NCI-H187 treated with DMSO at 0.1 percent for 48 hours (cell line): ENCODE measurements around the gene SLC12A4.
"Not testable (repeated sequence)": the region's sequence is repeated elsewhere in the genome, so short reads cannot be mapped to it uniquely, and the experiment has no call there.

Experiments
- DNase-seq: peaks from one replicate; lab custom pipeline; 2025; lab: John Stamatoyannopoulos, UW

Gene SLC12A4

DNA sequence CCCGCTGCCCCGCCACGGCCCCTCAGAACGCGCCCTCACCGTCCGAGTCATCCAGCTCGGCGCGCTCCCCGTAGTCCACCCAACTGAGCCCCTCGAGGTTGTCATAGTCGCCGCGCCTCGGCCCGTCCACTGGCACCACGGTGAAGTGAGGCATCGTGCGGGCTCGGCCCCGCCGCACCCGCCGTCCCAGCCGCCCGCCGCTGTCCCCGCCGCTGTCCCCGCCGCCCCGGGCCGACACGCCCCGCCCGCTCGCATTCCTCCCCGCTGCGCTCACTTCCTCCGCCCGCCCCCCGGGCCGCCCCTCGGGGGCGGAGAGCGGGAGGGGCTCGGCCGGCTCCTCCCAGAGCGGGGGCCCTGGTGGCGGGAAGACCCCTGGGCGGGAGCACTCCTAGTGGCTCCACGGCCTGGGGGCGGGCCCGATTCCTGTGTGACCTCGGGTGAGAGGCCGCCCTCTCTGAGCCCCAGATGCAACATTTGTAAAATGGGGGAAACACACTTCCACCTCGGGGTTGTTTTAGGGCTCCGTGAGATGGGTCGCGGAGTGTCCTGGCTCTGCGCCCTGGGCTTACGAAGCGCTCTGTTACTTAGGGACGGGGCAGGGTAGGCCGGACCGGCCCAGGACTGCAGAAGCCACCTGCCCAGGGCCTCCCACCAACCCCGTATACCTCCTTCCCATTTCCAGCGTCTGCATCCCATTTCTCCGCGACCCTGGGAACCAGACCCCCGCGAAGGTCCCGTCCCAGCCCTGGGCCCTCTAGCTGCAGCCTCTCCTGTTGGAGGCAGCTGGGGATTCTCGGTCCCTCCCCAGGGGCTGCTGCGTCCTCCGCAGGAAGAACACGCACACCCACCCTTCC, at the start of gene SLC12A4:
Gene SLC12A4 (minus strand): TSS at position 238 of the 854 bp plus-strand sequence. CDS start 84 bp downstream, at position 154.
- no peak for DNase-seq

DNA sequence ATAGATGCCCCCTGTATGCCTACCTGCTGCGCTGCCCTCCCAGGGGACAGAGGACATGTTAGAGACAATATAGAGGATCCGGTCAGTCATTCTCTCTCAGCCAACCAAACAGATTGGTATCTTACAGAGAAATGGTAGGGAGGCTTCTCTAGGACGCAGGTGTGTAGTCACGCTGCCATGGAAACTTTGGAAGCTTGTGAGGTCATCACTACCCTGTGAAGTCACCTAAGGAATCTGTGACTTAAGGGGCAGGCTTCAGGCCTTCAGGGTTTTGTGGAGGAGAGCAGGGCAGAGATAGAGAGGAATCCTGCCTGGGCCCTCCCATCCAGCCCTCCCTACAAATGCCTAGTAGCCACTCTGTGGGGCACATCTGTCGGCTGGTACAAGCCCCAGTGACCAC, 47.2 kb upstream of the SLC12A4 start, which contains the start of gene DPEP2NB:
Gene DPEP2NB (minus strand): TSS at position 231 of the 400 bp plus-strand sequence. CDS start 141 bp downstream, at position 90.
- no peak for DNase-seq

DNA sequence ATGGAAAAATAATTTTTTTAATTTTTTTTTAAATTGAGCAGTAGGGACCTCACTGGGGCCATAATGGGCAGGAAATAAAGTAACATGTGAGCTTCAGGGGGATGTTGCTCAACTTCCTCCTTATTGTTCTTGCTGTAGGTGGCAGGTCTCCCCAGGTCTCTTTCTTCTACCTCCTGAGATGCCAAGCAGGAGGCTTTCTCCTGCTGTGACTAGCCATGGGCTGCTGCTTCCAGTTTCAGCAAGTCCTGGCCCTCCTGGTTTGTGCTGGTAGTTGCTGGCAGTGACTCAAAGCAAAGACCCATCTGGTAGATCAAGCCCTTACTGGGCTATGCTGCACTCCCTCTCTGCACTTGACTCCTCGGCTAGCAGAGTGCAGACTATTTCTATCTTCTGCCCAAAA, 45.0 kb upstream of the SLC12A4 start:
- DNase-seq: no peak

DNA sequence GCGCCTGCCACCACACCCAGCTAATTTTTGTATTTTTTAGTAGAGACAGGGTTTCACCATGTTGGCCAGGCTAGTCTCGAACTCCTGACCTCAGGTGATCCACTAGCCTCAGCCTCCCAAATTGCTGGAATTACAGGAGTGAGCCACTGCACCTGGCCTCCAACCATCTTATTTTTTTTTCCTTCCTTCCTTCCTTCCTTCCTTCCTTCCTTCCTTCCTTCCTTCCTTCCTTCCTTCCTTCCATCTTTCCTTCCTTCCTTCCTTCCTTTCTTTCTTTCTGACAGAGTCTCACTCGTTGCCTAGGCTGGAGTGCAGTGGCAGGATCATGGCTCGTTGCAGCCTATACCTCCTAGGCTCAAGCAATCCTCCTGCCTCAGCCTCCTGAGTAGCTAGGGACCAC, 41.4 kb upstream of the SLC12A4 start:
- DNase-seq: not testable (repeated sequence)

DNA sequence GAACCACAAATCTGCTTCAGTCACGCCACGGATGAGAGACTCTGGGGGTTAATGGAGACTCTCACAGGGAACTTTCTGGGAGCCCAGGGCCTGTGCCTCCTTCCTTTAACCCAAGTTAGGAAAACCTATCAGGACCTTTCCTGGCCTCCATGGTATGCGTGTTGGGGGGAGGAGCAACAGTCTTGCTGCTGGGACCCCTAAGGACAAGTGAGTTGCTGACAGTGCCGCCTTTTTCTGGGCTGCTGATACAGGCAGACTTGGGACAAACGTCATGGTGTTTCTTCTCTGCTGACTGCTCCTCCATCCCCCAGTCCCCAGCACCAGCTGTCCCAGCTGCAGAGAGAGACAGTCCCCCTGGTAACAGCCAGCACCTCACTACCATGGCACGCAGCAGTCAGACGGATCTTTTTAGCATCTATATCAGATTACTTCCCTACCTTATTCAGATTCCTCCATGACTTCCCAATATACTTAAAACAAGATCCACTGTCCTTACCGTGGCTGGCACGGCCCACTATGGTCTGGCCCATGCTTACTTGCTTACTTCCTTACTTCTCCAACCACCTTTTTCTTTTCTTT, 40.8 kb upstream of the SLC12A4 start:
- no peak for DNase-seq

DNA sequence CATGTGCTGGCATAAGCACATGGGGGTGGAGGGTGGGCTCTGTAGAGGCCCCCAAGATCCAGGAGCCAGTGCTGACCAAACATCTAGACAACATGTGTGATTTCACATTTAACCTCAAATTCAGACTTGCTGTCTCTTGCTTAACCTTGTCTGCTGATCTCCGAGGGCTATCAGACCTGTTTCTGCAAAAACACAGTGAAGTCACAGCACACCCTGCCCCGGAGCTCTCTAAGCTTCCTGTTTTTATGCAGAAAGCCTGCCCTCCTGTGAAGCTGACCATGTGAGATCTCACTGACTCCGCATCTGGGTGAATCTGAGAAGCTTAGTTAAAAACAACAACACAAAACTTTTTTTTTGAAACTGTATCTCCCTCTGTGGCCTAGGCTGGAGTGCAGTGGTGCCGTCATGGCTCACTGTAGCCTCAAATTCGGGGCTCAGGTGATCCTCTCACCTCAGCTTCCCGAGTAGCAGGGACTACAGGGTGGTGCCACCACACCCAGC, 37.4 kb upstream of the SLC12A4 start:
- DNase-seq: no peak

DNA sequence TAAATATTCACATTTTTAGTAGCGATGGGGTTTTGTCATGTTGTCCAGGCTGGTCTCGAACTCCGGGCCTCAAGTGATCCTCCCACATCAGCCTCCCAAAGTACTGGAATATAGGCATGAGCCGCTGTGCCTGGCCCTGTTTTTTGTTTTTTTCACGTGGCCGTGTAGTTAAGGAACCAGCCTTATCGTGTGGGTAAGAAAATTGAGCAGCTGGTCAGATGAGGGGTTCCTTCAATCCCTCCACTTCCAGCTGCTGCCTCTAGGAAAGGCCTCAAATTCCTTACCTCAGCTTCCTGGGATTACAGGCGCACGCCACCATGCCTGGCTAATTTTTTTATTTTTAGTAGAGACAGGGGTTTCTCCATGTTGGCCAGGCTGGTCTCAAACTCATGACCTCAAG, 36.8 kb upstream of the SLC12A4 start:
- no peak for DNase-seq

DNA sequence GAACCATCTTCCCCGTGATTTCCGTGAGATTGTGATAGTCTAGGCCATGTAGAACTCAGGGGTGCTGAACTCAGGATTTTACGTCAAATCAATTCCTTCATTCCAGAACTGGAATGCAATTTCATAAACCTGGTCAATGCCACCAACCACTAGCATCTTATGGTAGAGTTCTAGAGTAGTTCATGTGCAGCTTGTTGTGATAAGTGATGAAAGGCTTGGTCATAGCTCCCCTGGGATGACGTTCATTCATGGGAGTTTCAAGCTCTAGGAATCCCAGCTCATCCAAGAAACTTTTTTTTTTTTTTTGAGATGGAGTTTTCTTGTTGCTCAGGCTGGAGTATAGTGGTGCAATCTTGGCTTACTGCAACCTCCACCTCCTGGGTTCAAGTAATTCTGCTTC, 34.6 kb upstream of the SLC12A4 start:
- DNase-seq: no peak

DNA sequence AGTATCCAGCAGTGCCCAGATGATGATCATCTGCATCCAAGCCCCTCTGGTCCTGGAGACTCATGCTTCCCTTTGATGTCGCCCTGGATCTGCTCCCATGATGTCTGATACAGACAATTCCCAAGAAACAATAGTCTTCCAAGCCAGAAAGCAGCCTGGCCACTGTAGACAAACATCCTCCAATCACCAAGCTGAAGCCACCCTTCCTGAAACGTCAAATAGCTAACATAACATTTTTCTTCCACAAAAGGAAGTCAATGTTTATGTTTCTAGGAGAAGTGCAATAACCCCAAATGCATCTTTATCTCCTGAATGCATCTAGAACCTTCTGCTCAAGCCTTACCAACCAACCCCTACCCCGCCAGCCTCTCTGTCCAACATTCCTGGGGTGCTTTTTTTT, 32.0 kb upstream of the SLC12A4 start:
- no peak for DNase-seq

DNA sequence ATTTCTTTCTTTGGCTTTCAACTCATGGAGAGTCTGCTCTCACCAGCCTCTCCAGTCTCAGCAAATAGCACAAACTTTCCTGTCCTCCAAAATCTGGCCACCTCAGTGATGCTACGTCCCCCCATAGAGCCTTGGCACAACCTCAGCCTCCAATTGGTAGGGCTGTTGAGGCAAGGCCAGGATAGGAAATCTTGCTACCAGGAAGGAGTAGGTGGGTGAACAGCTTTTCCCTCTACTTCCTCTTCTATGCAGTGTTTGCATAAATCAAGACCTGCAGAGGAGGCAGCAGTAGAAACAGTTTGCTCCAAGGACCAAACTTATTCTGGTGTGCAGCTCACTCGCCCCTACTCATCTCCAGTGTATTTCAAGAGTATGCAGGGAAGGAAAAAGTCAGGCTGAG, 31.5 kb upstream of the SLC12A4 start:
- no peak for DNase-seq

DNA sequence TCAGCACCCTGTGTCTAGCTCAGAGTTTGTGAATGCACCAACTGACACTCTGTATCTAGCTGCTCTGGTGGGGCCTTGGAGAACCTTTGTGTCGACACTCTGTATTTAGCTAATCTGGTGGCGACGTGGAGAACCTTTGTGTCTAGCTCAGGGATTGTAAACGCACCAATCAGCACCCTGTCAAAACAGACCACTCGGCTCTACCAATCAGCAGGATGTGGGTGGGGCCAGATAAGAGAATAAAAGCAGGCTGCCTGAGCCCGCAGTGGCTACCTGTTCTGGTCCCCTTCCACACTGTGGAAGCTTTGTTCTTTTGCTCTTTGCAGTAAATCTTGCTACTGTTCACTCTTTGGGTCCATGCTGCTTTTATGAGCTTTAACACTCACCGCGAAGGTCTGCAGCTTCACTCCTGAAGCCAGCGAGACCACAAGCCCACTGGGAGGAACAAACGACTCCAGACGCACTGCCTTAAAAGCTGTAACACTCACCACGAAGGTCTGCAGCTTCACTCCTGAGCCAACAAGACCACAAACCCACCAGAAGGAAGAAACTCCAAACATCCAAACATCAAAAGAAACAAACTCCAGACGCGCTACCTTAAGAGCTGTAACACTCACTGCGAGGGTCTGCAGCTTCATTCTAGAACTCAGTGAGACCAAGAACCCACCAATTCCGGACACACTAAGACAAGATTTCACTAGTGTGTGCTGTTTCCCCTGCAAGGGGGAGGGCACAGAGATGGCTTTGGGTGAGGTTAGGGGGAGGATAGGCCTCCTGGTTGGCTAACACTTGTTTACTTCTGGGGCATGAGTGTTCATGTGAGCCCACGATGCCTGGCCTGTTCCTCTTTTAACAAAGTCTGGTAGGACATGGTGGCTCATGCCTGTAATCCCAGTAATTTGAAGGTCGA, 30.6 kb upstream of the SLC12A4 start, which contains the start of gene DPEP2:
Gene DPEP2 (minus strand): TSS at position 706 of the 910 bp plus-strand sequence. CDS start 6,272 bp downstream, outside the sequence.
- DNase-seq: not testable (repeated sequence)

DNA sequence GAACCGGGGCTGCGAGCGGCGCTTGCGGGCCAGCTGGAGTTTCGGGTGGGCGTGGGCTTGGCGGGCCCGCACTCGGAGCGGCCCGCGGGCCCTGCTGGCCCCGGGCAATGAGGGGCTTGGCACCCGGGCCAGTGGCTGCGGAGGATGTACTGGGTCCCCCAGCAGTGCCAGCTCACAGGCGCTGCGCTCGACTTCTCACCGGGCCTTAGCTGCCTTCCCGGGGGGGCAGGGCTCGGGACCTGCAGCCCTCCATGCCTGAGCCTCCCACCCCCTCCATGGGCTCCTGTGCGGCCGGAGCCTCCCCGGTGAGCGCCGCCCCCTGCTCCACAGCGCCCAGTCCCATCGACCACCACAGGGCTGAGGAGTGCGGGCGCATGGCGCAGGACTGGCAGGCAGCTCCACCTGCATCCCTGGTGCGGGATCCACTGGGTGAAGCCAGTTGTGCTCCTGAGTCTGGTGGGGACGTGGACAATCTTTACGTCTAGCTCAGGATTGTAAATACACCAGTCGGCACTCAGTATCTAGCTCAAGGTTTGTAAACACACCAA, 29.9 kb upstream of the SLC12A4 start:
- not testable (repeated sequence) for DNase-seq

DNA sequence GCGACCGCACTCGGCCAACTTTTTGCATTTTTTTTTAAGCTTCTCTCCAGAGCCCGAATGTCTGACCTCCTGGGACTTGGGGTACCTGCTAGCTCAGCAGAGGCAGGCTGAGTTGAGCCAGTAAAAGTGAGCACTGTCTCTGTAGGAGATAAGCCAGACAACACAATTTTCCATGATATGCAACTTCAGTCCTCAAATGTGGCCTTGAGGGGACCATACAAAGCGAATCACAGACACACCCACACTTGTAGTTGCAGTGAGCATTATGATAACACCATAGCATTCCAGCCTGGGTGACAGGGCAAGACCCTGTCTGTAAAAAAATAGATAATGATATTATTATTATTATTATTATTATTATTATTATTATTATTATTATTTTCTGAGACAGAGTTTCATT, 28.2 kb upstream of the SLC12A4 start:
- no peak for DNase-seq

DNA sequence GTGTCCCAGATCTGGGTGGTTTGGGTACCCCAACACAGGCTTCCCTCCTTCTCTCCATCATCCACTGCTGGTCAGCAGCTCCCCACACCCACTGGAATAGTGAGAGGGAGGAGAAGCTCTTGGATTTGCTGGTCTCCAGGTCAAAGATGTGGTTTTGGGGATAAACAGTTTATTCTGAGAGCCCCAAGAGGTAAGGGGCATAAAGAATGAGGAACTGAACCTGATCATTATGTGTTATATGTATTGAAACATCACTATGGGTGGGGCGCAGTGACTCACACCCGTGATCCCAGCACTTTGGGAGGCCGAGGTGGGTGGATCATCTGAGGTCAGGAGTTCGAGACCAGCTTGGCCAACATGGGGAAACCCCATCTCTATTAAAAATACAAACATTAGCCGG, 27.0 kb upstream of the SLC12A4 start:
- no peak for DNase-seq

DNA sequence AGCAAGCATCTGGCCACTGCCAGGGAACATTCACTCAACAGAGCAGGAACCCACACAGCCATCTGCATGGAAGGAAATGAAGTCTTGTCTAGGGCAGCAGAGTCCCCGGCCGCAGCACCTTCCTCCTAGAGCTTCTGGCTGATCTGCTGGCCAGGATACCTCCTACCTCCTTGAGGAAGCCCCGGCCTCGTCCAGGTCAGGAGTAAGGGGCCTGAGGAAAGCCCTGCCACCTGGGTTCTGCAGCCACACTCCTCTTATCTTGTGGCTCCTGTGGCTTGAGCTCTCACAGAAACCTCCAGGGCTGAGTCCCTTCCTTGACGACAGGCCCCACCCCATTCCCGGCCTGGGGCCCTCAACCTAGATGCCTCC, 25.6 kb upstream of the SLC12A4 start:
- not testable (repeated sequence) for DNase-seq

DNA sequence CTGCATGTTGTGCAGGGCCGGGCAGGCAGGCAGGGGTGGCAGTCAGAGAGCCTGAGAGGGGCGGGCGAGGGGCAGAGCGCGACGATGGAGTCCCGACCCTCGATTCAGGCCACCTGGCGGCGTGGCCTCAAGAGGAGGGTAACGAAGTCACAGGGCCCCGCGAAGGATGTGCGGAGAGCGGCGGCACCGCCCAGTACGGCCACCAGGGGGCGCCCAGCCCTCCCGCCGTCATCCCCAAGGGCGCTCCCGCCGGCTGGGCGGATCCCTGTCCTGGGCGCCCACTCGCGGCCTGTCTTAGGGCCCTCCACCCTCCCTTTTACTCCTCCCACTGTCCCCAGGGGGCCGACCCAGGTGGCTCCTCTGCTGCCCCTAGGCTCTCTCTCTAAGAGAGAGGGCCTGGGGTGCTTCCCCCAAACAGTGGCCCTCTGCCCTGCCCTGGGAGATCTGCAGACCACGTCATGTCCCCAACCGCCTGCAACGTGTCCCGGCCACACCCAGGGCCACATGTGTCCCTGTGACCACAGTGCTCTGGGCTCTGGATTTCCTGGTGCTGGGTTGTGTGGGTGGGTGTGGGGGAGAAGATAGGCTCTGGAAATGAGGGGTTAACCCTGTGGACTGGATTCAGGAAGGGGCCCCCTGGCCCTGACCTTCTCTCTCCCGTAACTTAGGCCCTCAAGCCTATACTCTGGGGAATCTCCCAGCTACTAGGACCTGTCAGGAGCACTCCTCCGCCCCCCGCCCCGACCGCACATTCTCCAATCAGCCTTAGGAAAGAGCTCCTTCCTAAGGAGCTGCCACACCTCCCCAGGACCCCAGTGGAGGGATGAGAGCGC, 25.0 kb upstream of the SLC12A4 start:
- DNase-seq: no peak

DNA sequence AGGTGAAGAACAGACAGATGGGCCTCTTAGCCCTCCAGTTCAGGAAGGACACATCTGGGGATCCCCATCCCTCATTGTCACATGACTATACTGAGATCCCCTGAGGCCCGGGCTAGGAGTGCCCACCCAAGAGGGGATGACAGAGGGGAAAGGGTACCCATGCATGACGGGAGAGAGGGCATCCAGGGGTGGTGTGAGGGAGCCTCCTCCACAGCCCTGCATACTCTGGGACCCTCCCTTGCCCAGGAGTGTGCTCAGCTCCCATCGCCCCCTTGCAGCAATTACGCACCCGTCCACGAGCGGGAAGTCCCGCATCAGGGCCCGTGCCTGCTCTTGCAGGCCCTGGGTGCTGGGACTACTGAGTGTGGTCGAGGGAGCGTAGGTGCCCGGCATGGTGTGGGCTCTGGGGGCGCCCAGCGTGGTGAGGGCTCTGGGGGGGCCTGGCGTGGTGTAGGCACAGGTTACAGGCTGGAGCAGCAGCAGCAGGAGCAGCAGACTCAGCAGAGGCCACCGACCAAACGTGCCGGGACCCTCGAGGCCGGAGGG, 24.3 kb upstream of the SLC12A4 start:
- no peak for DNase-seq

DNA sequence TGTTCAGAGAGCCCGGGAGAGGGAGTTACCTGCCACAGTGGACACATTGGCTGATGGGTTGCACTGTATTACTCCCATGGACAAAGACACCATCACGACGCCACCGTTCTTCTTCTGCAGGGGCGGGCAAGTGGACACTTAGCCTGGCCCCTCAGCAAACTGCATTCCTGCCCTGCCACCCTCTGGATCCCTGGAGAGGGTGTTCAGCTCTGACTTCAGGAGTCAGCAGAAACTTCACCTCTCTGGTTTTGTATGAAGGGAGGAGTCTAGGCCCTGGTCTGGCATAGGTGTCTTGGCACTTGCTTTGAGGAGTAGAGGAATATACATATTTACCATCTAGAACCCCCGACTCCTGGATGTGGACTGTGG, 21.6 kb upstream of the SLC12A4 start:
- no peak for DNase-seq

DNA sequence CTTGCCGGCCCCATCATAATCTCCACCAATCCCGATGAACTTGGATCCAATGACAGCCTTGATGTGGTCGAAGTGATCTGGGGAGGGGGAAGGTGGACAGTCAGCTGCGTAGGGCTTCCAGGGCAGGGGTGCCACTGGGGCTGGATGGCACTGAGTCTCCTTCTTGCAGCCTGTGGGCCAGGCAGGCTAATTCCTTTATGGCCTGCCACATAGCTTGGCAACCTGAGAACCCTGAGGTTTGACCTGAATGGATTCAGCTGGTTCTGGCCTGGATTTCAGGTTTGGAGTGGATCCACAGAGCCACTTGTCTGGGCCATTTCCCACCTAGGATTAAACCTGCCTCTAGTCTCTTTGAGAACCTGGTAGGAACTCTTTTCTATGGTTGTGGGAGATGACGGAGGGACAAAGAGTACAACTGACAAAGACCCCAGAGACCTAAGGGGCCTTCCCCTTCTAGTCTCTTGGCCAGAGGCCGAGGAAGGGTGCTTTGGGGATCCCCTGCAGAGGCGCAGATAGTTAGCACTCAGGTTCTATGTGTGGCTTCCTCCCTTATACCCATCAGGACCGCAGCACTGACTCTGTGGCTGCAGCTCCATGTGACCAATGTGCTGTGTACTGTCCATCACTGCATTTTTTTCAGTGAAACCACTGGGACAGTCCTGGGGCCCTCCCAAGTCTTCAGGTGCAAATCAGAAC, 21.0 kb upstream of the SLC12A4 start:
- DNase-seq: no peak

DNA sequence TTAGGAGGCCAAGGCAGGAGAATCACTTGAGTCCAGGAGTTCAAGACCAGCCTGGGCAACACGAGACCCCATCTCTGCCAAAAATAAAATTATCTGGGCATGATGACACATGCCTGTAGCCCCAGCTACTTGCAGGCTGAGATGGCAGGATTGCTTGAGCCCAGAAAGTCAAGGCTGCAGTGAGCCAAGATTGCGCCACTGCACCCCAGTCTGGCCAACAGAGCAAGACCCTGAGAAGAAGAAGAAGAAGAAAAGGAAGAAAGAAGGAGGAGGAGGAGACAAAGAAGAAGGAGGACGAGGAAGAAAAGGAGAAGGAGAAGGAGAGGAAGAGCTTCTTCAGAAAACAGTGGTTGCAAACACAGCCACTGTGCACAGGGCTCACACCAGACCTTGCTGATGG, 20.2 kb upstream of the SLC12A4 start:
- DNase-seq: no peak
